MM.1S (cell line): ENCODE results near the gene SET.

Experiments used
- EZH2phosphoT487 ChIP-seq: fragments of 300-600 bp; sonication (generic); IDR thresholded peaks from 2 replicates; pipeline ENCODE4 v1.6.1; 2018; ENCODE audit warnings: antibody characterized with exemption, low read length
- TF ChIP-seq, protein P1 (sequence below): fragments of 300-600 bp; sonication (generic); IDR thresholded peaks from 2 replicates; pipeline ENCODE4 v1.5.1; 2016; ENCODE audit warnings: antibody characterized with exemption, low read length, mixed read lengths

DNA sequence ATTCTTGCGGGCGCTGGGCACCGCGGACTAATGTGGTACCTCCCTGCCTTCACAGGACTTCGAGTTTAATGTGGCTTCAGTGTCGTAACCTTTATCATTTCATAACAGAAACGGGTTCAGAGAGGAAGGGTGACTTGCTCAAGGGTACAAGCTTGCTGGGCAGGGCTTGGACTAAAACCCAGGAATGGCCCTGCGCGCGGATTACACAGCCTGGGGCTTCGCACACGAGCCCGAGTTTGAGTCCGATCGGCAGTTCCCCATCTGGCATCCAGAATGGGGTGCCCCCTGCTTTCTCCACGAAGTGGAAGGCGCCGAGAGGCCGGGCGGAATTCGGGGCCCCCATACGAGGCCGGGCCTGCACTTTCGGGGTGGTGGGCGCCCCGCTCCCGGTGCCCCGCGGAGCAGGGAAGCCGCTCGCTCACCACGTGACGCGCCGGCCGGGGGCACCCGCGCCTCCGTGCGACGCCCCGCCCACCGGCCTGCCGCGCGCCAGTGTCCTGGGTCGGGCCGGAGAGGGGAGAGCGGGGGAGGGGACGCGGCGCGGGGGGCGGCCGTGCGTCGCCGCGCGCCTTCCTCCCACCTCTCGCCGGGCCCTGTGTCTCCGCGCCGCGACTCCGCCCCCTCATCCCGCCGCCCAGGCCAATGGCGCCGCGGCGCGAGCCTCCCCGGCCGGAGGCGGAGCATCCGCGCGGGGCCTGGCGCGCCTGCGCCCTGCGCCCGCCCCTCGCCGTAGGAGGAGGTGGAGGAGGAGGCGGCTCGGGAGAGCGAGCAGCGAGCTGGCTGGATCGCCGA lies at the start of gene SET:
- TF ChIP-seq, protein P1, sequence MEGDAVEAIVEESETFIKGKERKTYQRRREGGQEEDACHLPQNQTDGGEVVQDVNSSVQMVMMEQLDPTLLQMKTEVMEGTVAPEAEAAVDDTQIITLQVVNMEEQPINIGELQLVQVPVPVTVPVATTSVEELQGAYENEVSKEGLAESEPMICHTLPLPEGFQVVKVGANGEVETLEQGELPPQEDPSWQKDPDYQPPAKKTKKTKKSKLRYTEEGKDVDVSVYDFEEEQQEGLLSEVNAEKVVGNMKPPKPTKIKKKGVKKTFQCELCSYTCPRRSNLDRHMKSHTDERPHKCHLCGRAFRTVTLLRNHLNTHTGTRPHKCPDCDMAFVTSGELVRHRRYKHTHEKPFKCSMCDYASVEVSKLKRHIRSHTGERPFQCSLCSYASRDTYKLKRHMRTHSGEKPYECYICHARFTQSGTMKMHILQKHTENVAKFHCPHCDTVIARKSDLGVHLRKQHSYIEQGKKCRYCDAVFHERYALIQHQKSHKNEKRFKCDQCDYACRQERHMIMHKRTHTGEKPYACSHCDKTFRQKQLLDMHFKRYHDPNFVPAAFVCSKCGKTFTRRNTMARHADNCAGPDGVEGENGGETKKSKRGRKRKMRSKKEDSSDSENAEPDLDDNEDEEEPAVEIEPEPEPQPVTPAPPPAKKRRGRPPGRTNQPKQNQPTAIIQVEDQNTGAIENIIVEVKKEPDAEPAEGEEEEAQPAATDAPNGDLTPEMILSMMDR: no peak
- TF ChIP-seq EZH2phosphoT487: no peak
